H1 (cell line): ENCODE measurements around the gene NARS2. TPM values are rescaled to one million over a fixed set of nuclear protein-coding genes. Genes with fewer than 3 reads are reported as not detected.
A peak's percentile ranks its signal among the peaks of the same experiment; 100 is the strongest.

ENCODE experiments used
- CTCF ChIA-PET: fragments of 300-600 bp; sonication (Branson Sonifier 250); formaldehyde crosslinking; loops from one replicate; lab custom pipeline; 2021; ENCODE audit not compliant: partially characterized antibody; lab: Charles Lee
- POLR2A ChIA-PET: fragments of 300-600 bp; sonication (Branson Sonifier 250); formaldehyde crosslinking; loops from one replicate; lab custom pipeline; 2021; ENCODE audit warnings: inconsistent platforms; ENCODE audit not compliant: partially characterized antibody; lab: Charles Lee
- DNase-seq, 2 experiments: peaks; one replicate each; pipeline versions ENCODE4 v3.0.0 to v3.0.0-alpha.2; 2010 to 2022; ENCODE audit warnings: low spot score in 2 of 2, low read depth in 1 of 2, mixed read lengths in 1 of 2
- FAIRE-seq: peaks from 2 replicates; lab custom pipeline; 2011; peaks lifted over from hg19 to GRCh38; lab: Jason Lieb, UNC
- H2AFZ ChIP-seq: 2 replicates; pipeline ENCODE4 v1.8.1; 2012; ENCODE audit warnings: low read length, inconsistent platforms
- H2AK5ac ChIP-seq: 2 replicates; pipeline ENCODE4 v1.6.1; 2013; ENCODE audit warnings: low read depth, low read length
- H2BK120ac ChIP-seq: replicated peaks from 2 replicates; pipeline ENCODE3; 2013; ENCODE audit warnings: low read depth, low read length, inconsistent platforms
- H2BK12ac ChIP-seq: 2 replicates; pipeline ENCODE4 v1.6.1; 2013; ENCODE audit warnings: low read depth, low read length
- H2BK15ac ChIP-seq: 2 replicates; pipeline ENCODE4 v1.6.1; 2013; ENCODE audit warnings: low read length
- H2BK20ac ChIP-seq: 2 replicates; pipeline ENCODE4 v1.6.1; 2013; ENCODE audit warnings: low read length
- H2BK5ac ChIP-seq: 2 replicates; pipeline ENCODE4 v1.6.1; 2013; ENCODE audit warnings: low read depth, low read length
- H3K14ac ChIP-seq: 2 replicates; pipeline ENCODE4 v1.6.1; 2013; ENCODE audit warnings: inconsistent platforms; ENCODE audit not compliant: insufficient read length
- H3K18ac ChIP-seq: 2 replicates; pipeline ENCODE4 v1.6.1; 2013; ENCODE audit warnings: low read length; ENCODE audit errors: extremely low read depth
- H3K23ac ChIP-seq: 2 replicates; pipeline ENCODE4 v1.6.1; 2013; ENCODE audit warnings: inconsistent platforms; ENCODE audit not compliant: insufficient read length
- H3K23me2 ChIP-seq: 2 replicates; pipeline ENCODE4 v1.6.1; 2013; ENCODE audit warnings: low read depth, low read length
- H3K27ac ChIP-seq: 2 replicates; pipeline ENCODE4 v1.6.1; 2011; ENCODE audit warnings: low read depth, low read length, inconsistent platforms
- H3K27me3 ChIP-seq, 4 experiments: replicated peaks in 1 of 4; 1 replicate in 1 of 4; 2 replicates in 3 of 4; pipeline versions ENCODE4 v1.6.1 to v1.8.1; 2011 to 2013; ENCODE audit warnings: low read length in 3 of 4, mild to moderate bottlenecking in 3 of 4, inconsistent platforms in 2 of 4, mixed read lengths in 2 of 4, moderate library complexity in 1 of 4; ENCODE audit not compliant: control insufficient read depth in 3 of 4, insufficient read depth in 3 of 4; ENCODE audit errors: extremely low read depth in 1 of 4
- H3K36me3 ChIP-seq, 4 experiments: 2 replicates each; pipeline versions ENCODE4 v1.6.1 to v1.8.1; 2011 to 2013; ENCODE audit warnings: mild to moderate bottlenecking in 4 of 4, low read length in 3 of 4, moderate library complexity in 2 of 4, control low read depth in 1 of 4, inconsistent platforms in 1 of 4; ENCODE audit not compliant: insufficient read depth in 4 of 4, control insufficient read depth in 2 of 4
- H3K4ac ChIP-seq: replicated peaks from 2 replicates; pipeline ENCODE3; 2013; ENCODE audit warnings: low read length, low read depth, mixed read lengths, inconsistent platforms; ENCODE audit not compliant: insufficient read length
- H3K4me1 ChIP-seq, 4 experiments: replicated peaks in 1 of 4; 1 replicate in 1 of 4; 2 replicates in 3 of 4; pipeline versions ENCODE4 v1.6.1 to v1.8.1; 2011 to 2013; ENCODE audit warnings: low read length in 3 of 4, inconsistent platforms in 2 of 4, mixed read lengths in 1 of 4; ENCODE audit not compliant: insufficient read depth in 4 of 4, control insufficient read depth in 3 of 4
- H3K4me2 ChIP-seq, 2 experiments: 2 replicates each; pipeline versions ENCODE4 v1.6.1 to v1.8.1; 2011 to 2013; ENCODE audit warnings: low read depth in 2 of 2, low read length in 2 of 2, control low read depth in 1 of 2, inconsistent platforms in 1 of 2, mild to moderate bottlenecking in 1 of 2; ENCODE audit not compliant: insufficient read depth in 1 of 2
- H3K4me3 ChIP-seq, 4 experiments: fragments of 200-600, 300-600 bp in 1 of 4; sonication (generic), shearing (Covaris generic), sonication (Bioruptor Twin) in 1 of 4; 2 replicates each; pipeline versions ENCODE4 v1.5.1 to v1.8.1; 2011 to 2016; ENCODE audit warnings: low read length in 4 of 4, low read depth in 3 of 4, control low read depth in 2 of 4, inconsistent platforms in 2 of 4, mild to moderate bottlenecking in 2 of 4, mixed read lengths in 1 of 4, moderate library complexity in 1 of 4; ENCODE audit not compliant: insufficient read depth in 2 of 4; ENCODE audit errors: extremely low read depth in 1 of 4
- H3K56ac ChIP-seq: replicated peaks from 2 replicates; pipeline ENCODE3; 2013; ENCODE audit warnings: low read depth, mild to moderate bottlenecking, mixed read lengths, low read length, inconsistent platforms; ENCODE audit not compliant: insufficient read length
- H3K79me1 ChIP-seq: 2 replicates; pipeline ENCODE4 v1.6.1; 2013; ENCODE audit warnings: low read depth, low read length, control low read depth
- H3K79me2 ChIP-seq, 2 experiments: 2 replicates each; pipeline versions ENCODE4 v1.6.1 to v1.8.1; 2012 to 2013; ENCODE audit warnings: low read length in 2 of 2, mild to moderate bottlenecking in 2 of 2, inconsistent platforms in 1 of 2; ENCODE audit not compliant: insufficient read depth in 2 of 2, control insufficient read depth in 1 of 2
- H3K9ac ChIP-seq, 4 experiments: replicated peaks in 1 of 4; 1 replicate in 1 of 4; 2 replicates in 3 of 4; pipeline versions ENCODE4 v1.6.1 to v1.8.1; 2011 to 2013; ENCODE audit warnings: low read depth in 3 of 4, low read length in 3 of 4, control low read depth in 2 of 4, mild to moderate bottlenecking in 2 of 4, moderate library complexity in 2 of 4, inconsistent platforms in 1 of 4; ENCODE audit errors: extremely low read depth in 1 of 4
- H3K9me3 ChIP-seq, 2 experiments: 2 replicates each; pipeline versions ENCODE4 v1.6.1 to v1.8.1; 2012 to 2013; ENCODE audit warnings: mild to moderate bottlenecking in 2 of 2, moderate library complexity in 2 of 2, control low read depth in 1 of 2, inconsistent platforms in 1 of 2, low read depth in 1 of 2, low read length in 1 of 2, mixed read lengths in 1 of 2; ENCODE audit not compliant: insufficient read depth in 2 of 2
- H4K20me1 ChIP-seq, 2 experiments: replicated peaks in 1 of 2; 2 replicates each; pipeline versions ENCODE3 to v1.8.1; 2011 to 2013; ENCODE audit warnings: inconsistent platforms in 2 of 2, low read length in 2 of 2, mild to moderate bottlenecking in 1 of 2; ENCODE audit not compliant: insufficient read depth in 2 of 2, control insufficient read depth in 1 of 2
- H4K5ac ChIP-seq: 2 replicates; pipeline ENCODE4 v1.6.1; 2013; ENCODE audit warnings: low read length, low read depth, mixed read lengths, inconsistent platforms; ENCODE audit not compliant: insufficient read length
- H4K8ac ChIP-seq: 2 replicates; pipeline ENCODE4 v1.8.0; 2013; ENCODE audit warnings: mild to moderate bottlenecking, moderate library complexity, low read length, inconsistent platforms; ENCODE audit not compliant: insufficient read depth; ENCODE audit errors: extremely low read depth
- H4K91ac ChIP-seq: replicated peaks from 2 replicates; pipeline ENCODE3; 2013; ENCODE audit warnings: low read length, mixed read lengths, inconsistent platforms; ENCODE audit not compliant: insufficient read length
- BACH1 ChIP-seq: IDR thresholded peaks from 2 replicates; pipeline ENCODE4 v1.6.1; 2012; ENCODE audit warnings: low read length, improper control_type of control experiment
- EGR1 ChIP-seq: IDR thresholded peaks from 2 replicates; pipeline ENCODE4 v1.6.1; 2011; ENCODE audit warnings: low read depth, low read length, borderline replicate concordance
- GABPA ChIP-seq: IDR thresholded peaks from 2 replicates; pipeline ENCODE4 v1.6.1; 2011; ENCODE audit warnings: mild to moderate bottlenecking, low read length, moderate library complexity, borderline replicate concordance; ENCODE audit not compliant: insufficient read depth
- JUN ChIP-seq: IDR thresholded peaks from 2 replicates; pipeline ENCODE4 v1.6.1; 2011; ENCODE audit warnings: low read depth, mild to moderate bottlenecking, improper control_type of control experiment, low read length
- SRF ChIP-seq: IDR thresholded peaks from 2 replicates; pipeline ENCODE4 v1.6.1; 2011; ENCODE audit warnings: mild to moderate bottlenecking, low read depth, low read length, moderate library complexity
- TCF12 ChIP-seq: IDR thresholded peaks from 2 replicates; pipeline ENCODE4 v1.6.1; 2011; ENCODE audit warnings: low read depth, mild to moderate bottlenecking, low read length
- WGBS, 2 experiments: shearing (Covaris generic) in 1 of 2; methylation state at CpG; one replicate each; pipeline versions ENCODE4 v1.1.6 to v1.1.7; 2013 to 2015; ENCODE audit warnings: low lambda C conversion rate in 2 of 2, mixed read lengths in 2 of 2, inconsistent platforms in 1 of 2, low coverage in 1 of 2, missing lambda C conversion rate in 1 of 2; ENCODE audit not compliant: insufficient replicate concordance in 2 of 2, insufficient coverage in 1 of 2, insufficient read length in 1 of 2; ENCODE audit errors: extremely low coverage in 1 of 2, missing lambda C conversion rate in 1 of 2; 5-methylcytosine and 5-hydroxymethylcytosine counted together
- polyA plus RNA-seq, 7 experiments: library from polyadenylated mRNA; depleted of rRNA in 3 of 7; stranded (reverse) in 5 of 7; unstranded in 2 of 7; fragments of >200 nt in 5 of 7; fragments of 200-250 nt in 2 of 7; gene quantifications; 1 replicate in 5 of 7; 2 replicates in 1 of 7; 4 replicates in 1 of 7; pipeline versions ENCODE4 v1.2.1 to v1.2.3, GENCODE V29; 2011 to 2013; ENCODE audit warnings: missing spikeins in 2 of 7, mixed read lengths in 2 of 7
- total RNA-seq: library from RNA; stranded (reverse); fragmentation: NEBNext Ultra II Directional; extraction: Animal tissue kit (Norgen Biotek cat#: 25700); gene quantifications from 2 replicates; pipeline ENCODE4 v1.2.1, GENCODE V29; 2021

NARS2 gene
- total and polyA plus RNA-seq, 2 of the 8 experiments (the other 6 are each of a cell fraction or from before 2014, with no cell fraction given): 26.2 to 51.6 TPM

DNA sequence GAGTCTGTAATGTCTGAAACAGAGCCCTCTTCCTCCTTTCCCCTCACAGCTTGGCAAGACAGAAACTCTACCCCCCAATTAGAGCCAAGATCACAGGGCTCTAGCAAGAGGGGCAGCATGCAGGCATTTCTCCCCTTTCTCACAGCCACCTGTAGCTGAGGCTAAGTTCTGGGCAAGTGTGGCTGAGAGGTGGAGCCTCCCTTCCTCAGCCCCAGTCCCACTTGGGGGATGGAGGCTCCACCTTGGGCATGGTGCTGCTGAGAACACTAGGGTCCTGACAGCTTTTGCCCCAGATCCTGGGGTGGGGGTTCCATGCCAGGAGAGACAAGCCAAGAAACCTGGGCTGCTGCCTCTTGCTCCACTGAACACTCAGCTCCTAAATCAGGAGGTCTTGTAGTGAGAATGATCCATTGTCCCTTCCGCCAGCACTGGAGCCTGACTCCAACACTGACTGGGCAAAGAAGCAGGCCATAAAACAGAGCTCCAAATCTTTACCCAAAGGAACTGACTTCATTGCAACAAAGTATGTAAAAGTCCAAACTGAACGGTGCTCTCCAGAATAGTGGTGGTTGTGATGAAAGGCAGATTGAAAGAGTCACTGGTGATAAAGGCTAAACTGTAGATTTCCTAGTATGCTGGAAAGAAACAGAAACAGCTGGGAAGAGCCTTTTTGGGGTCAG is 25.6 kb downstream of the NARS2 start:
- Histone ChIP-seq H3K36me3 (no peaks in the 10 kb centered on the region; a peak in 1 of 8 replicates), H3K27me3 (no peaks in the 10 kb centered on the region), H3K14ac (no peak overlapping the region), H4K8ac (no peak overlapping the region), H4K20me1 (peaks cover 0 to 5% of the 10 kb centered on the region in 2 experiments), H2BK20ac (no peak overlapping the region), H3K9me3 (no peaks in the 10 kb centered on the region; a peak in 1 of 4 replicates), H3K4me2 (peak overlapping the region in 1 of 2 experiments; percentile 43; a peak in 3 of 4 replicates), H3K4ac (peak overlapping the region; percentile 55), H3K4me3 (peak overlapping the region in 1 of 4 experiments; percentile 33; a peak in 1 of 8 replicates), H2BK12ac (no peak overlapping the region), H3K56ac (no peak overlapping the region), H3K23ac (no peak overlapping the region), H2BK5ac (no peak overlapping the region), H3K9ac (no peak overlapping the region), H3K4me1 (peaks cover 6 to 15% (median 12%) of the 10 kb centered on the region in 4 experiments), H3K27ac (no peak overlapping the region), H2BK120ac (no peak overlapping the region), H4K5ac (no peak overlapping the region), H3K18ac (0 out of 2 replicates have a peak overlapping the region, but pooled peaks have one; percentile 5), H2AFZ (no peak overlapping the region), H3K79me1 (peaks cover 3% of the 10 kb centered on the region; the same call in 1 of the 2 replicates), H2BK15ac (no peak overlapping the region), H4K91ac (no peak overlapping the region), H3K23me2 (no peaks in the 10 kb centered on the region), H2AK5ac (no peak overlapping the region), H3K79me2 (peaks cover 0 to 49% of the 10 kb centered on the region in 2 experiments; a peak in 2 of 4 replicates)
- DNase-seq (no peak), FAIRE-seq (no peak)
- 85% methylated on average over 2 of the region's 2 CpGs; no CpG with 5 or more reads in 1 of the 2 experiments for WGBS, 2 experiments
- no peak for TF ChIP-seq EGR1
- TF ChIP-seq TCF12: no peak
- no peak for TF ChIP-seq SRF
- no peak for TF ChIP-seq BACH1
- no peak for TF ChIP-seq JUN
- no peak for TF ChIP-seq GABPA
- CTCF ChIA-PET: interaction anchor here (0.7 to 2.1 kb wide), 3 partner anchors 16 to 321 kb away, joined by 3 to 14 read pairs (median 6); no protein-coding TSS in a partner anchor
- POLR2A ChIA-PET: interaction anchor here (0.7 kb wide), 1 partner anchor 25 kb away, joined by 4 read pairs; no protein-coding TSS in a partner anchor
